Lower leg skin (tissue), 3 donors: ENCODE measurements around the gene ADGRE3.

Source experiments
- POLR2A ChIP-seq, 2 donors: fragments of 450-650 bp; IDR thresholded peaks; one replicate each; pipeline ENCODE4 v1.6.1; 2016 to 2017; ENCODE audit warnings: antibody characterized with exemption in 2 of 2, mild to moderate bottlenecking in 1 of 2, moderate library complexity in 1 of 2
- TF ChIP-seq, protein P1 (sequence below), 3 donors: fragments of 450-650 bp; IDR thresholded peaks; one replicate each; pipeline ENCODE4 v1.5.1; 2016; ENCODE audit warnings: antibody characterized with exemption in 3 of 3, mild to moderate bottlenecking in 3 of 3, moderate library complexity in 2 of 3

GRCh38 chr19:14669940-14670339 is 4.7 kb downstream of the ADGRE3 start:
- TF ChIP-seq POLR2A (IDR thresholded peaks at IDR 0.05) = no peak
- TF ChIP-seq, protein P1, sequence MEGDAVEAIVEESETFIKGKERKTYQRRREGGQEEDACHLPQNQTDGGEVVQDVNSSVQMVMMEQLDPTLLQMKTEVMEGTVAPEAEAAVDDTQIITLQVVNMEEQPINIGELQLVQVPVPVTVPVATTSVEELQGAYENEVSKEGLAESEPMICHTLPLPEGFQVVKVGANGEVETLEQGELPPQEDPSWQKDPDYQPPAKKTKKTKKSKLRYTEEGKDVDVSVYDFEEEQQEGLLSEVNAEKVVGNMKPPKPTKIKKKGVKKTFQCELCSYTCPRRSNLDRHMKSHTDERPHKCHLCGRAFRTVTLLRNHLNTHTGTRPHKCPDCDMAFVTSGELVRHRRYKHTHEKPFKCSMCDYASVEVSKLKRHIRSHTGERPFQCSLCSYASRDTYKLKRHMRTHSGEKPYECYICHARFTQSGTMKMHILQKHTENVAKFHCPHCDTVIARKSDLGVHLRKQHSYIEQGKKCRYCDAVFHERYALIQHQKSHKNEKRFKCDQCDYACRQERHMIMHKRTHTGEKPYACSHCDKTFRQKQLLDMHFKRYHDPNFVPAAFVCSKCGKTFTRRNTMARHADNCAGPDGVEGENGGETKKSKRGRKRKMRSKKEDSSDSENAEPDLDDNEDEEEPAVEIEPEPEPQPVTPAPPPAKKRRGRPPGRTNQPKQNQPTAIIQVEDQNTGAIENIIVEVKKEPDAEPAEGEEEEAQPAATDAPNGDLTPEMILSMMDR (IDR thresholded peaks at IDR 0.05) = no peak
